HepG2 (cell line): ENCODE data around the gene RPL23. TPM values are rescaled to one million over a fixed set of nuclear protein-coding genes. Genes with fewer than 3 reads are reported as not detected.

ENCODE experiments used
- ATAC-seq: fragments of 200-7000 bp; cut with Tn5 transposase; 3 replicates; pipeline ENCODE4 v1.9.1; 2020; ENCODE audit warnings: mild to moderate bottlenecking, moderate library complexity
- BruUV-seq: library from RNA; stranded (reverse); fragments of 400-500 nt; replicated peaks from 2 replicates; lab custom pipeline; 2021; lab: Mats Ljungman, UMichigan
- CTCF ChIA-PET: fragments of 300-600 bp; formaldehyde crosslinking; extraction: SDS; loops from one replicate; lab custom pipeline; 2021; ENCODE audit warnings: low total read pairs, inconsistent platforms, low intra/inter-chr PET ratio; lab: Yijun Ruan, JAX
- POLR2A ChIA-PET: fragments of 350-600 bp; sonication (Branson Sonifier 250); formaldehyde crosslinking; loops from one replicate; lab custom pipeline; 2020; ENCODE audit warnings: antibody characterized with exemption, inconsistent platforms; lab: Yijun Ruan, JAX
- DNase-seq: peaks from one replicate; pipeline ENCODE4 v3.0.0-alpha.2; 2015; ENCODE audit warnings: low spot score
- FAIRE-seq: peaks from 3 replicates; lab custom pipeline; 2011; peaks lifted over from hg19 to GRCh38; lab: Jason Lieb, UNC
- H2AFZ ChIP-seq: one replicate; pipeline ENCODE4 v1.6.1; 2011; ENCODE audit warnings: low read length, inconsistent platforms
- H3K27ac ChIP-seq: fragments of 300-600 bp; 3 replicates; pipeline ENCODE4 v1.8.0; 2011; ENCODE audit warnings: mixed run types, mild to moderate bottlenecking, mixed read lengths, low read length, inconsistent platforms; ENCODE audit not compliant: insufficient read depth; ENCODE audit errors: extremely low read length
- H3K27me3 ChIP-seq, 2 experiments: fragments of 200-600 bp in 1 of 2; 2 replicates in 1 of 2; 3 replicates in 1 of 2; pipeline versions ENCODE4 v1.6.0 to v1.8.0; 2011; ENCODE audit warnings: low read length in 2 of 2, mild to moderate bottlenecking in 2 of 2, moderate library complexity in 2 of 2, inconsistent platforms in 1 of 2; ENCODE audit not compliant: insufficient read depth in 2 of 2, control insufficient read depth in 1 of 2
- H3K36me3 ChIP-seq, 2 experiments: fragments of 200-600 bp in 1 of 2; replicated peaks in 1 of 2; 2 replicates in 1 of 2; 3 replicates in 1 of 2; pipeline versions ENCODE4 v1.5.1 to v1.8.0; 2011; ENCODE audit warnings: low read length in 2 of 2, inconsistent platforms in 1 of 2; ENCODE audit not compliant: insufficient read depth in 2 of 2, control insufficient read depth in 1 of 2
- H3K4me1 ChIP-seq: 2 replicates; pipeline ENCODE4 v1.5.1; 2012; ENCODE audit warnings: low read length, inconsistent platforms; ENCODE audit not compliant: insufficient read depth
- H3K4me2 ChIP-seq: 2 replicates; pipeline ENCODE4 v1.6.0; 2011; ENCODE audit warnings: low read depth, low read length, inconsistent platforms
- H3K4me3 ChIP-seq, 3 experiments: fragments of 200-600 bp in 1 of 3; sonication (generic), shearing (Covaris generic) in 1 of 3; replicated peaks in 1 of 3; 2 replicates each; pipeline ENCODE4 v1.5.1; 2011 to 2016; ENCODE audit warnings: low read length in 3 of 3, inconsistent platforms in 2 of 3, low read depth in 2 of 3, mild to moderate bottlenecking in 2 of 3, control low read depth in 1 of 3, mixed read lengths in 1 of 3; ENCODE audit not compliant: insufficient read depth in 1 of 3
- H3K79me2 ChIP-seq: one replicate; pipeline ENCODE4 v1.6.1; 2011; ENCODE audit warnings: low read length, inconsistent platforms; ENCODE audit not compliant: insufficient read depth
- H3K9ac ChIP-seq: 2 replicates; pipeline ENCODE4 v1.6.0; 2011; ENCODE audit warnings: mild to moderate bottlenecking, low read depth, low read length, inconsistent platforms; ENCODE audit not compliant: insufficient read depth
- H3K9me3 ChIP-seq: 2 replicates; pipeline ENCODE4 v1.5.1; 2012; ENCODE audit warnings: mild to moderate bottlenecking, low read length
- H4K20me1 ChIP-seq: 2 replicates; pipeline ENCODE4 v1.6.0; 2011; ENCODE audit warnings: inconsistent platforms, mild to moderate bottlenecking, low read length, moderate library complexity; ENCODE audit not compliant: insufficient read depth
- CREBL2 ChIP-seq: sonication (generic); formaldehyde crosslinking; IDR thresholded peaks from 2 replicates; pipeline ENCODE4 v1.8.1; 2023; ENCODE audit warnings: missing genetic modification reagents, mild to moderate bottlenecking, borderline replicate concordance
- ELF1 ChIP-seq: sonication (generic); formaldehyde crosslinking; IDR thresholded peaks from 2 replicates; pipeline ENCODE4 v1.4.0; 2020; ENCODE audit warnings: missing genetic modification reagents
- FOXP4 ChIP-seq: sonication (generic); formaldehyde crosslinking; IDR thresholded peaks from 2 replicates; pipeline ENCODE4 v1.4.0; 2020; ENCODE audit warnings: missing genetic modification reagents
- NAIF1 ChIP-seq: sonication (generic); formaldehyde crosslinking; IDR thresholded peaks from 2 replicates; pipeline ENCODE4 v1.5.0; 2020; ENCODE audit warnings: mild to moderate bottlenecking, missing genetic modification reagents, borderline replicate concordance
- REPIN1 ChIP-seq: sonication (generic); formaldehyde crosslinking; IDR thresholded peaks from 2 replicates; pipeline ENCODE4 v1.8.0; 2022; ENCODE audit warnings: missing genetic modification reagents, low read depth, mild to moderate bottlenecking, borderline replicate concordance
- RORA ChIP-seq: sonication (generic); formaldehyde crosslinking; IDR thresholded peaks from 2 replicates; pipeline ENCODE4 v1.5.0; 2020; ENCODE audit warnings: mild to moderate bottlenecking, missing genetic modification reagents, moderate library complexity
- TBX2 ChIP-seq: sonication (generic); formaldehyde crosslinking; IDR thresholded peaks from 2 replicates; pipeline ENCODE4 v1.5.0; 2020; ENCODE audit warnings: missing genetic modification reagents, mild to moderate bottlenecking, borderline replicate concordance
- ZBTB14 ChIP-seq: sonication (generic); formaldehyde crosslinking; IDR thresholded peaks from 2 replicates; pipeline ENCODE4 v1.4.0; 2020; ENCODE audit warnings: missing genetic modification reagents
- ZNF205 ChIP-seq: IDR thresholded peaks from 2 replicates; pipeline ENCODE4 v1.6.1; 2018; ENCODE audit warnings: missing biosample characterization, missing genetic modification reagents
- ZNF687 ChIP-seq: sonication (generic); formaldehyde crosslinking; IDR thresholded peaks from 2 replicates; pipeline ENCODE4 v1.5.1; 2020; ENCODE audit warnings: mild to moderate bottlenecking, missing genetic modification reagents, moderate library complexity
- WGBS: methylation state at CpG from one replicate; pipeline ENCODE4 v1.1.6; 2017; ENCODE audit warnings: low lambda C conversion rate; 5-methylcytosine and 5-hydroxymethylcytosine counted together
- in situ Hi-C: cut with HindIII; loops from 2 replicates; pipeline ENCODE4 v1.10.0; 2017; ENCODE audit warnings: low pct_unique_long_range_greater_than_20kb; ENCODE audit not compliant: extremely low pct_ligation_motif_present
- intact Hi-C: fragments of 100-400 bp; cut with micrococcal nuclease; formaldehyde crosslinking; loops from one replicate; pipeline ENCODE4 v1.10.0; 2022; ENCODE audit not compliant: unreplicated experiment
- polyA plus RNA-seq, 8 experiments: library from polyadenylated mRNA; depleted of rRNA in 3 of 8; stranded (reverse) in 7 of 8; unstranded in 1 of 8; fragments of >200 nt; fragmentation: Illumina TruSeq in 4 of 8; extraction: Trizol in 4 of 8; gene quantifications; 2 replicates each; pipeline versions ENCODE4 v1.2.1 to v1.2.3, GENCODE V29; 2011 to 2016; ENCODE audit warnings: low read depth in 4 of 8, missing spikeins in 1 of 8, mixed read lengths in 1 of 8; ENCODE audit not compliant: insufficient read depth in 1 of 8
- total RNA-seq, 5 experiments: library from RNA; depleted of rRNA; stranded (reverse); fragments of >200 nt; fragmentation: Illumina TruSeq; extraction: Trizol; gene quantifications; 2 replicates each; pipeline ENCODE4 v1.2.3, GENCODE V29; 2016; ENCODE audit warnings: low read depth in 1 of 5

RPL23 gene
- total and polyA plus RNA-seq, 2 of the 13 experiments (the other 11 are each of a cell fraction or from before 2014, with no cell fraction given), result 2,790 to 4,860 TPM

GRCh38 chr17:38874505-38875400 lies 21.2 kb upstream of the RPL23 start (continued):
- TF ChIP-seq ZNF687 (peak; percentile 16; the same call in 1 of the 2 replicates), ELF1 (CRISPR knock-in tag) (no peak)

GRCh38 chr17:38873640-38874380 lies 20.3 kb upstream of the RPL23 start:
- peaks cover 64% of the 10 kb centered on the region for H3K4me1 ChIP-seq
- H4K20me1 ChIP-seq, result peaks cover 61% of the 10 kb centered on the region
- ChIA-PET CTCF (no interaction called here), POLR2A (interaction anchor here (1.4 to 7.3 kb wide), 10 partner anchors 8 to 279 kb away, joined by 3 to 175 read pairs (median 4); partner anchors contain the start of genes CWC25, PSMB3 and RPL23)
- no peak overlapping the region for H3K27ac ChIP-seq
- no peak for FAIRE-seq
- H2AFZ ChIP-seq, result no peak overlapping the region
- no peak for ATAC-seq
- no peak for DNase-seq
- in situ Hi-C loops (no loop called here), intact Hi-C loops (loop anchor here (5.0 kb wide), 2 partner anchors 43 to 278 kb away; partner anchors contain the start of gene PLXDC1)
- no peak overlapping the region; a peak in 1 of 6 replicates for H3K4me3 ChIP-seq
- peaks cover 0 to 2% of the 10 kb centered on the region in 2 experiments; a peak in 2 of 5 replicates for H3K27me3 ChIP-seq
- peak overlapping the region; percentile 87; the same call in 1 of the 2 replicates for H3K4me2 ChIP-seq
- H3K79me2 ChIP-seq, result peaks cover 76% of the 10 kb centered on the region
- peaks cover 13 to 31% of the 10 kb centered on the region in 2 experiments for H3K36me3 ChIP-seq
- 80% methylated on average over 7 of the region's 9 CpGs for WGBS
- peak overlapping the region; percentile 5; the same call in 1 of the 2 replicates for H3K9ac ChIP-seq
- H3K9me3 ChIP-seq, result no peaks in the 10 kb centered on the region
- BruUV-seq, result no TSS peak
- TF ChIP-seq FOXP4 (CRISPR knock-in tag) (no peak), CREBL2 (CRISPR knock-in tag) (no peak), ZNF205 (CRISPR knock-in tag) (no peak), ZBTB14 (no peak), TBX2 (CRISPR knock-in tag) (peak; percentile 52; the same call in 1 of the 2 replicates), REPIN1 (CRISPR knock-in tag) (no peak), NAIF1 (no peak), RORA (no peak)
